ENCODE measurements around the gene CCDC71L.

DNA sequence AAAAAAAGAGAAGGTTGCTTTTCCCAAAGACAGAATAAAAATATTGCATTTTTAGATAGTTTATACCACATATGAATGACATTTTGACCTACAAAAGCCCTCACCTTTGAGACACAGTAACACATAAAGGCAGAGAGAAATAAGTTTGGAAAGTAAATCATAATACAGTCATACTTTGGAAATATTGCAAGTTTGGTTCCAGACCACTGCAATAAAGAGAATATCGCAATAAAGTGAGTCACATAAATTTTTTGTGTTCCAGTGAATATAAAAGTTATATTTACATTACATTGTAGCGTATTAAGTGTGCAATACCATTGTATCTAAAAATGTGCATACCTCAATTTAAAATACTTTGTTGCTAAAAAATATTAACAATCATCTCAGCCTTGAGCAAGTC, 40.3 kb downstream of the CCDC71L start:
- TF ChIP-seq SP1 (IDR thresholded peaks at IDR 0.05) (no peak), TAF1 (conservative IDR thresholded peaks at IDR 0.05) (no peak), JUND (IDR thresholded peaks at IDR 0.05) (no peak), GABPA (IDR thresholded peaks at IDR 0.05 in 1 of 2, conservative IDR thresholded peaks at IDR 0.05 in 1 of 2) (peak in 1 of 2 donors; percentile 1), RAD21 (IDR thresholded peaks at IDR 0.05) (no peak), FOXA1 (IDR thresholded peaks at IDR 0.05) (no peak), RXRA (IDR thresholded peaks at IDR 0.05) (no peak), EGR1 (IDR thresholded peaks at IDR 0.05; ENCODE audit: low read depth in 2 of 2) (no peak), YY1 (IDR thresholded peaks at IDR 0.05) (no peak)
- TF ChIP-seq, protein P1, sequence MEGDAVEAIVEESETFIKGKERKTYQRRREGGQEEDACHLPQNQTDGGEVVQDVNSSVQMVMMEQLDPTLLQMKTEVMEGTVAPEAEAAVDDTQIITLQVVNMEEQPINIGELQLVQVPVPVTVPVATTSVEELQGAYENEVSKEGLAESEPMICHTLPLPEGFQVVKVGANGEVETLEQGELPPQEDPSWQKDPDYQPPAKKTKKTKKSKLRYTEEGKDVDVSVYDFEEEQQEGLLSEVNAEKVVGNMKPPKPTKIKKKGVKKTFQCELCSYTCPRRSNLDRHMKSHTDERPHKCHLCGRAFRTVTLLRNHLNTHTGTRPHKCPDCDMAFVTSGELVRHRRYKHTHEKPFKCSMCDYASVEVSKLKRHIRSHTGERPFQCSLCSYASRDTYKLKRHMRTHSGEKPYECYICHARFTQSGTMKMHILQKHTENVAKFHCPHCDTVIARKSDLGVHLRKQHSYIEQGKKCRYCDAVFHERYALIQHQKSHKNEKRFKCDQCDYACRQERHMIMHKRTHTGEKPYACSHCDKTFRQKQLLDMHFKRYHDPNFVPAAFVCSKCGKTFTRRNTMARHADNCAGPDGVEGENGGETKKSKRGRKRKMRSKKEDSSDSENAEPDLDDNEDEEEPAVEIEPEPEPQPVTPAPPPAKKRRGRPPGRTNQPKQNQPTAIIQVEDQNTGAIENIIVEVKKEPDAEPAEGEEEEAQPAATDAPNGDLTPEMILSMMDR (IDR thresholded peaks at IDR 0.05; ENCODE audit: low read depth, low read length, missing input control), result no peak
- TF ChIP-seq, protein P2, sequence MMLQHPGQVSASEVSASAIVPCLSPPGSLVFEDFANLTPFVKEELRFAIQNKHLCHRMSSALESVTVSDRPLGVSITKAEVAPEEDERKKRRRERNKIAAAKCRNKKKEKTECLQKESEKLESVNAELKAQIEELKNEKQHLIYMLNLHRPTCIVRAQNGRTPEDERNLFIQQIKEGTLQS (IDR thresholded peaks at IDR 0.05), result no peak
- TF ChIP-seq, protein P3, sequence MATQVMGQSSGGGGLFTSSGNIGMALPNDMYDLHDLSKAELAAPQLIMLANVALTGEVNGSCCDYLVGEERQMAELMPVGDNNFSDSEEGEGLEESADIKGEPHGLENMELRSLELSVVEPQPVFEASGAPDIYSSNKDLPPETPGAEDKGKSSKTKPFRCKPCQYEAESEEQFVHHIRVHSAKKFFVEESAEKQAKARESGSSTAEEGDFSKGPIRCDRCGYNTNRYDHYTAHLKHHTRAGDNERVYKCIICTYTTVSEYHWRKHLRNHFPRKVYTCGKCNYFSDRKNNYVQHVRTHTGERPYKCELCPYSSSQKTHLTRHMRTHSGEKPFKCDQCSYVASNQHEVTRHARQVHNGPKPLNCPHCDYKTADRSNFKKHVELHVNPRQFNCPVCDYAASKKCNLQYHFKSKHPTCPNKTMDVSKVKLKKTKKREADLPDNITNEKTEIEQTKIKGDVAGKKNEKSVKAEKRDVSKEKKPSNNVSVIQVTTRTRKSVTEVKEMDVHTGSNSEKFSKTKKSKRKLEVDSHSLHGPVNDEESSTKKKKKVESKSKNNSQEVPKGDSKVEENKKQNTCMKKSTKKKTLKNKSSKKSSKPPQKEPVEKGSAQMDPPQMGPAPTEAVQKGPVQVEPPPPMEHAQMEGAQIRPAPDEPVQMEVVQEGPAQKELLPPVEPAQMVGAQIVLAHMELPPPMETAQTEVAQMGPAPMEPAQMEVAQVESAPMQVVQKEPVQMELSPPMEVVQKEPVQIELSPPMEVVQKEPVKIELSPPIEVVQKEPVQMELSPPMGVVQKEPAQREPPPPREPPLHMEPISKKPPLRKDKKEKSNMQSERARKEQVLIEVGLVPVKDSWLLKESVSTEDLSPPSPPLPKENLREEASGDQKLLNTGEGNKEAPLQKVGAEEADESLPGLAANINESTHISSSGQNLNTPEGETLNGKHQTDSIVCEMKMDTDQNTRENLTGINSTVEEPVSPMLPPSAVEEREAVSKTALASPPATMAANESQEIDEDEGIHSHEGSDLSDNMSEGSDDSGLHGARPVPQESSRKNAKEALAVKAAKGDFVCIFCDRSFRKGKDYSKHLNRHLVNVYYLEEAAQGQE (IDR thresholded peaks at IDR 0.05), result no peak
- TF ChIP-seq, protein P4, sequence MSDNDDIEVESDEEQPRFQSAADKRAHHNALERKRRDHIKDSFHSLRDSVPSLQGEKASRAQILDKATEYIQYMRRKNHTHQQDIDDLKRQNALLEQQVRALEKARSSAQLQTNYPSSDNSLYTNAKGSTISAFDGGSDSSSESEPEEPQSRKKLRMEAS (IDR thresholded peaks at IDR 0.05), result no peak
